Measurements from ENCODE around the gene MRPL11. TPM values are rescaled to one million over a fixed set of nuclear protein-coding genes. Genes with fewer than 3 reads are reported as not detected.

The MRPL11 gene
- total RNA-seq, 1 donor from 2014 or later: 31.9 TPM

DNA sequence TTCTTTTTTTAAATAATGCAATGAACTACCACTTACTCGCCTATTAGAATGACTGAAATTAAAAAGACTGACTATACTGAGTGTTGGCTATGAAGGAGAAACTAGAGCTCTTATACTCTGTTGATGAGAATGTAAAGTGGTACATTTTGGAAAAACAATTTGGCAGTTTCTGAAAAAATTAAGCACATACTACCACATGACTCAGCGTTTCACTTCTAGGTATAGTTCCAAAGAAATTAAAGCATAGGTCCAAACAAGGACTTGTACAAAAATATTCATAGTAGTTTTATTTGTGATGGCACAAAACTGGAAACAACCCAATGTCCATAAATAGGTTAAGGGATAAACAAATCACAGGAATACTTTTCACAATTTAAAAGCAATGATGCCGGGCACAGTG is 44.7 kb downstream of the MRPL11 start:
- DNase-seq (ENCODE audit: low read depth in 2 of 2): no peak

DNA sequence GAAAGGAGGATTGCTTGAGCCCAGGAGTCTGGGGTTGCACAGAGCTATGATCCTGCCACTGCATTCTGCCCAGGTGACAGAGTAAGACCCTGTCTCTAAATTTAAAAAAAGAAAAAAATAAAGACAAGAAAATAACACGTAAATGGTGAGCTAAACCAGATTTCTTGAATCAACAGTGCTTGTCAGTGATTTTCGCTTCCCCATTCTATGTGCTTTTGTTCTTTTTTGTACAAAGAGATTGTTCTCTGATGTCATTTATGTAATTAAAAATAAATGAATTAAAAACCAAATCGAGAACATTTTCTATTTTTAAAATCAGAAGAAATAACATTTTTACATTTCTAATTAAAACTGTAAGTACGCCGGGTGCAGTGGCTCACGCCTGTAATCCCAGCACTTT is 47.3 kb downstream of the MRPL11 start:
- DNase-seq (ENCODE audit: low read depth in 2 of 2): no peak

- DNase-seq (ENCODE audit: low read depth in 2 of 2): peak; percentile 79
Observed at GRCh38 chr11:66388780-66389386, 49.8 kb downstream of the MRPL11 start.

DNA sequence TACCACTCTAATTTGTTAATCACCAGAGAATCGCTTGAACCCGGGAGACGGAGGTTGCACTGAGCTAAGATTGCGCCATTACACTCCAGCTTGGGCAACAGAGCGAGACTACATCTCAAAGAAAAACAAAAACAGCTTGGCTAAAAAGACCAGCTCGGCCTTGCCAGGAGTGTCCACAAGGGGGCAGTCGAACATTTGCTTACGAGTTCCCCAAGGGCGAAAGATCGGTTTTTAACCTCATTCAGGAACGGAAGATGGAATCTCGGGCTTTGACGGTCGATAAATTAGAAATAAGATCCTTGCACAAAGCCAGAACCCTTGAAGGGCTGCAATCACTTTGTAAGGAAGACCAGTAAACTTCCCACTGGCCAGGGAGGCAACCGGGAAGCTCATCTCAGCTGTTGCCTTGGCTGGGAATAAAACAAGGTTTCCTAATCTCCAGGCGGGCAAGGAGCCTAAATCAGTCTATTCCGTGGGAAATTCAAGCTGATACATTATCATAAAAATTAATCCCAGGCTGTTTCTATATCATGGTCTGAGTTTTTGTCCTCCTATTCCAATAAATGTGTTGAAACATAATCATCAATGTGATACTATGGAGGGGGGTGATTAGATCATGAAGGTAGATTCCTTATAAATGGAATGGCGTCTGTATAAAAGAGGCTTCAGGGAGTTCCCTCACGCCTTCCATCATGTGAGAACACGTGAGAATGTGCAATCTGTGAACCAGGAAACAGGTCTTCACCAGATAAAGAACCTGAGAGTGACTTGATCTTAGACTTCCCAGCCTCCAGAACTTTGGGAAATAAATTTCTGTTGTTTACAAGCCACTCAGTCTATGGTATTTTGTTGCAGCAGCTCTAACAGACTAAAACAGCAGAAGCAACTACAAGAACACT is 52.2 kb downstream of the MRPL11 start:
- DNase-seq (ENCODE audit: low read depth in 2 of 2): peak; percentile 78 to 79

Other genes starting within 250 kb of the MRPL11 start
- 7.3 and 8.7 TPM in 2 replicates for gene KLC2, start 181.1 kb downstream of the MRPL11 start, total RNA-seq
- gene RAB1B, start 170.2 kb downstream of the MRPL11 start, total RNA-seq: 64.1 and 70.8 TPM in 2 replicates
- gene CNIH2, start 160.7 kb downstream of the MRPL11 start, total RNA-seq: under 0.01 TPM in 1 of 2 replicates, not detected in the other
- gene YIF1A, start 149.7 kb downstream of the MRPL11 start, total RNA-seq: 95.9 and 136 TPM in 2 replicates
- gene TMEM151A, start 147.0 kb downstream of the MRPL11 start, total RNA-seq: under 0.01 TPM in 1 of 2 replicates, not detected in the other
- gene CD248, start 121.8 kb downstream of the MRPL11 start, total RNA-seq: under 0.01 TPM in 2 replicates
- gene RIN1, start 102.4 kb downstream of the MRPL11 start, total RNA-seq: 2.8 and 3.5 TPM in 2 replicates
- gene BRMS1, start 93.7 kb downstream of the MRPL11 start, total RNA-seq: 49.7 and 54.6 TPM in 2 replicates
- gene B4GAT1, start 91.2 kb downstream of the MRPL11 start, total RNA-seq: 16.1 and 19.8 TPM in 2 replicates
- gene SLC29A2, start 67.1 kb downstream of the MRPL11 start, total RNA-seq: 0.22 and 0.79 TPM in 2 replicates
- not detected in 2 replicates for gene NPAS4, start 17.8 kb downstream of the MRPL11 start, total RNA-seq
- 3.3 and 4.4 TPM in 2 replicates for gene PELI3, start 28.1 kb upstream of the MRPL11 start, total RNA-seq
- 46.4 and 48.4 TPM in 2 replicates for gene DPP3, start 41.6 kb upstream of the MRPL11 start, total RNA-seq
- gene BBS1, start 71.8 kb upstream of the MRPL11 start, total RNA-seq: 12.1 and 12.9 TPM in 2 replicates
- gene ZDHHC24, start 107.2 kb upstream of the MRPL11 start, total RNA-seq: 12.0 and 20.8 TPM in 2 replicates
- gene ACTN3, start 108.1 kb upstream of the MRPL11 start, total RNA-seq: under 0.01 TPM in 1 of 2 replicates, not detected in the other
- gene CTSF, start 129.8 kb upstream of the MRPL11 start, total RNA-seq: 18.5 and 49.6 TPM in 2 replicates
- gene CCDC87, start 154.2 kb upstream of the MRPL11 start, total RNA-seq: under 0.01 and 0.20 TPM in 2 replicates
- gene CCS, start 154.3 kb upstream of the MRPL11 start, total RNA-seq: 21.2 and 25.5 TPM in 2 replicates
- gene RBM14, start 177.8 kb upstream of the MRPL11 start, total RNA-seq: 12.9 and 15.1 TPM in 2 replicates
- 105 and 106 TPM in 2 replicates for gene RBM4, start 199.9 kb upstream of the MRPL11 start, total RNA-seq
- 16.6 and 22.2 TPM in 2 replicates for gene RBM4B, start 239.0 kb upstream of the MRPL11 start, total RNA-seq

All from lung microvascular endothelial cell (primary cell).